Activated CD4-positive, alpha-beta T cell treated with anti-CD3 and anti-CD28 coated beads, Interleukin-2, amount 50 U/mL, for 24 hours (primary cell): Measurements from ENCODE around the gene VPS37C.

Experiments used
- DNase-seq, 2 donors: peaks; one replicate each; pipeline ENCODE4 v3.0.0-alpha.2; 2020; ENCODE audit warnings: low read depth in 1 of 2, low spot score in 1 of 2

VPS37C gene

GRCh38 chr11:61134801-61135257 lies 26.4 kb downstream of the VPS37C start:
- DNase-seq: no peak

DNA sequence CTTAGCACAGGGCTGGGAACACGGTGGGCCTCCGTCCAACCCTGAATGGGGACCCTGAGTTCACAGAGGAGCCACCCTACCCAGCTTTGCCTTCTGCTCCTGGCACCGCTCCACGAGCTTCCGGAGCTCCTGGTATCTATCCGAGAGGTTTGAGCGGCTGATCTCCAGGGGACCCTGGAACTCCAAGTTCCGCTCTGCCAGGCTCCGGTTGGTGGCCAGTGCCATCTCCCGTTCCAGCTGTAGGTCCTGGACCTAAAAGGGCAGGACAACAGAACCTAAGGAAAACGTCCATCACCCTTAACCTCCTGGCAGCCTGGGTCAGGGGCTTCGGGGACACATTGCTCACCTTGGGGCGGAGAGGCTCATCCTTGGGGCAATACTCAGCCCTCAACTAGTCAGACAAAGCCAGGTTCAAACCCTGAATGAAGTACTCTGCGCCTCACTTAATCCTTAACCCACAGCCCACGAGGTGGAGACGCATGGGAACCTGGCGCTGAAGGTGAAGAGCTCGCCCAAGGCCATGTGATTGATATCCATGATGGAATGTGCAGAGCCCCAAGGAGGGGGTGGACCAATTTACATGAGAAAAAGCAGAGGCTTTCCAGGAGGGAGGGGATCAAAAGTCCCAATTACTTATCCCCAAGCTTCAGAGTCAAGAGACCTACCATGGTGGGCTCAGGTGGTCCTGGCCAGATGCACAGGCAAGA lies 27.1 kb downstream of the VPS37C start:
- no peak for DNase-seq

GRCh38 chr11:61133145-61133544 lies 28.1 kb downstream of the VPS37C start:
- DNase-seq: no peak

DNA sequence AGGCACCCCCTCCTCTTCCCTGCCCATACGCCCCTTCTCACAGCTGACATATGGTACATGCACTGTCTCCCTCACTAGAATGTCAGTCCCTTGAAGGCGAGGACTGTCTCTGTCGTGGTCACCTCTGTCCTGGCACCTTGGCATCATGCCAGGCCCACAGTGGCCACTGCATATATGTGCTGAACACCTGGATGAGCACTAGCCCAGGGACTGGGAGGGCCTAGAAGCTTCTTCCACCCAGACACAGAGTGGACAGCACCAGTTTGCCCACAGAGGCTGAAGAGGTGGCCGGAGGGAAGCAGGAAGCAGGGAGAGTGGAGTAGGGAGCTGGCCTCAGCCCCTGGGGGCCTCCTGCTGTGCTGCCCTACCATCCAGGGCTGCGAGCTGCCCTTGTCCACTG lies 28.6 kb downstream of the VPS37C start:
- no peak for DNase-seq

DNA sequence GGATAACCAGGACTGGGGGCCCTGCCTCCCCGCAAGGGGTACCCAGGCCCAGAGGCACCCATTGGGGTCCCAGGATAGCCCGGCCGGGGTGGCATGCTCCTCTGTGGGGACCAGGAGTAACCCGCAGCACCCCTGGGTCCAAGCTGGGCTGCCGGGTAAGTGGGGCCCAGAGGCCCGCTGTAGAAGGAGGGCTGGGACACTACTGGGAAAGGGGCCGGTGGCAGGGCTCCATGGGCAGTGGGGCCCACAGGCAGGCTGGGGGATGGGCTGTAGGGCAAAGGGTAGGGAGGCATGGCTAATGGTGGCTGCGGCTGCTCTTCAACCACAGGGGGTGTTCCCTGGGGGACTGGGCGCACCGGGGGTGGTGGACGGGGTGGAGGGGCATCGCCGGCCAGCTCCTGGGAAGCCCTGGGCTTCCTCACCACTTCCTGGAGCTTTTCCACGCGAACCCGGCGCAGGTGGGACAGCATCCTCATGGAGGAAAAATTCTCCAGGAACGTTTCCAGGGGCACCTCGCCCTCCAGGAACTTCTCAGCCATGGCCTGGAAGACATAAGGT lies 29.1 kb downstream of the VPS37C start:
- DNase-seq: no peak

DNA sequence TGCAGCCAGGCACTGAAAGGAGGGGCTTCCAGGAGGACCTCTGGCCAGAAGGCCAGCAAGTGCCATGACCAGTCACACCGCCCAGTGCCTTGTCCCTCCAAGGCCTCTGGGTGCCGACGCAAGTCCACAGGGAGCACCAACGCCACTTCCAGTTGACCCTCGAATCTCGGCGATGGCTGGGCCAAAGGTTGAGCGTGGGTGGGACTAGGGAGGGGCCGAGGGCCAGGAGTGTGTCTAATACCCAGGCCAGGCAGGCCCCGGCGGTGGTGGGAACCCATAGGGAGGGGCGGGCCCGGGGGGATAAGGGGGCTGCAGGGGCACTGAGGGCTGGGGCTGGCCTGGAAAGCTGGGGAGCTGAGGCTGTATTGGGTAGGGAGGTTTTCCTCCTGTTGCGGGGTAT lies 29.6 kb downstream of the VPS37C start:
- no peak for DNase-seq

DNA sequence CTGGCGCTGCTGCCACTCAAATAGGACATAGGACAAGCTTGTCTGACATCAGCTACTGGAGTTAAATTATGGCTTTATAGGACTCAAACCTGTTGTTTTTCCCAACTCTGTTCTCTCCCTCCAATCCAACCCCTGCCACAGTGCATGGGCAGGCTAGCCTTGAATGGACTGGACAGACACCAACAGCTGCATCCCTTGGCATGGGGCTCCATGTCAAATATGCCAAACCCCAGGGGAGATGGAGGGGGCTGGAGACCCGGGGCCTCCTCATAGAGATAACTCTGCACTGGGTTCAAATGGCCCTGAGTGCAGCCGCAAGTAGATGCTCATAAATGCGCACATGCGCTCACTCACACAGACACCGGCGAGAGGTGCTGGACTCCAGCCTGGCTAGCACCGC lies 30.0 kb downstream of the VPS37C start:
- no peak for DNase-seq

DNA sequence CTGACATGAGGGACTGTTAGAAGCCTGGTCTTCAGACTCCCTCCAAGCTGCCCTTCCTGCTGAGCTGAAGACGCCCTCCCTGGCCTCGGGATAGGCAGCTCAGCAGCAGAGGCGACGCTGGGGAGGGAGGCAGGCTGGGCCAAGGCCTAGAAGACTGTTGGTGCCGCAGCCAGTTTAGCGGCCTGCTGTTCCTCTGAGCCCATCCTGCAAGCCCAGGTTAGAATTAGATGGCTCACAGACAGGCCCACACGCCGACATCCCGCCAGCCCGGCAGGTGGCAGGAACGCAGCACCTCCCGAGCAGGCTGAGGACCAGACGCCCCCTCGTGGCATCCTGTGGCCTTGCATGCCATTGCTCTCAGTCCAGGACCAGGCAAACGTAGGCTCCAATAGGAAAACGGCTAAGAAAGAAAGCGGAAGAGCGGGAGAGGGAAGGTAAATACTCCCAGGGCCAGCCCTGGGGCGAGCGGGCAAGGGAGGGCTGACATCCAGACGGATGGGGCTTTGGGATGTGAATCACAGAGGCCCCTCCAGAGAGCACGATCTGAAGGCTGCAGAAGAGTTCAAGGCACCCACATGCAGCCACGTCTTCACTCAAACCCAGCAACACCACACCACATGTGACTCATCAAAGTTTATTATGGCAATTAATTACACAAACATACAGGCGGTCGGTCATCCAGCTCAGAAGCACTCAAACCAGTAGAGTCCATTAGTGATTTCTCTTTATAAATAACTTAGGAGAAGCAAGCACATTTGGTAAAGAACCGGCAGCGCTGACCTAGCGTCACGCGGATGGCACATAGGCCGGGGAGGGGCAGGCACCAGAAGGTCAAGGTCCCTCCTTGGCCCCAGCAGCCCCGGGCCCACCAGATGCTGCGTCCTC lies 31.3 kb downstream of the VPS37C start:
- DNase-seq: peak; percentile 84 to 89

DNA sequence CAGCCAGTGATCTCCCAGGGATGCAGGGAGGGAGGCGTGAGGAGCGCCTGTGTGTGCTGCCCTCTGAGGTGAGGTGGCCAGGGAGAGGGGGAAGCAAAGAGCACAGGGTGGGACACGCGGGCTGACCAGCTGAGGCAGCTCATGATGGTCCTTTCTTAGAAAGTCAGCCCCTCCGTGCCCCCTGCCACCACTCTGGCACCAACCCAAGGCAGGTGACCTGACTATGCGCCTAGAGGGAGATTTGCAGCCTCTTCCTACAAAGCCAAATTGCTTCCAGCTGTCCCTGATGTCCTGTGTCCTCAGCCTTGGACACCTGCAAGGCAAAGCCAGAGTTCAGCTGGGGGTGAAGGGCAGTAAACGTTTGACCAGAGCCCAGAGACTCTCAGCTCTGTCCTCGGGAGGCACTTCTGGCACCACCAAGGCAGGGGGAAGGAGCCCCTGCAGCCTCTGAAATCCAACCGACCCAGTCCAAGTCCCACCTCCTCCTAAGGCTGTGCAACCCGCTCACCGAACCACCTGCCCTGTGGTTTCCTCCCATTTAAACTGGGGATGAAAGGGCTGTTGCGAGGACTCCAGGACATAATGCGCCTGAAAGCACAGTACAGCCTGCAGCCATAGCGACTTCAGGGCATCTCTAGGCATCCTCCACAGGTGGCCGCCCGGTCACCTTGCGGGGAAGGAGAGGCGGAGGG lies 32.1 kb downstream of the VPS37C start:
- DNase-seq: no peak

DNA sequence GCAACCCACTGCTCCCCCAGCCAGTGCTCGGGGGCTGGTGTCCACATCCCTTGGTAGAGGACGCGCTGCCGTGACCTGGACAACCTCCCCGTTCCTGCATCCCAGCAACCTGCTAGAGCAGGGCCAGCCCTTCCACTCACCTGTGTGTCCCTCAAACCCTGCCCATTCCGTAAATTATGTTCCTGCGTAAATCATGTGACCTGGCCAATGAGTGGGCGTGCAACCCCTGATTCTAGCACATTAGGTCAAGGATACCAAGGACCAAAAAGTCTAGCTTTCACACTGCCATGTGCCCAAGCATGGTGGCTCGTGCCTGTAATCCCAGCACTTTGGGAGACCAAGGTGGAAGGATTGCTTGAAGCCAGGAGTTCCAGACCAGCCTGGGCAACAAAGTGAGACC lies 33.2 kb downstream of the VPS37C start:
- no peak for DNase-seq

GRCh38 chr11:61126256-61126655 lies 35.0 kb downstream of the VPS37C start:
- DNase-seq: no peak

- DNase-seq: no peak
Measured at GRCh38 chr11:61125310-61125684, 35.9 kb downstream of the VPS37C start.

DNA sequence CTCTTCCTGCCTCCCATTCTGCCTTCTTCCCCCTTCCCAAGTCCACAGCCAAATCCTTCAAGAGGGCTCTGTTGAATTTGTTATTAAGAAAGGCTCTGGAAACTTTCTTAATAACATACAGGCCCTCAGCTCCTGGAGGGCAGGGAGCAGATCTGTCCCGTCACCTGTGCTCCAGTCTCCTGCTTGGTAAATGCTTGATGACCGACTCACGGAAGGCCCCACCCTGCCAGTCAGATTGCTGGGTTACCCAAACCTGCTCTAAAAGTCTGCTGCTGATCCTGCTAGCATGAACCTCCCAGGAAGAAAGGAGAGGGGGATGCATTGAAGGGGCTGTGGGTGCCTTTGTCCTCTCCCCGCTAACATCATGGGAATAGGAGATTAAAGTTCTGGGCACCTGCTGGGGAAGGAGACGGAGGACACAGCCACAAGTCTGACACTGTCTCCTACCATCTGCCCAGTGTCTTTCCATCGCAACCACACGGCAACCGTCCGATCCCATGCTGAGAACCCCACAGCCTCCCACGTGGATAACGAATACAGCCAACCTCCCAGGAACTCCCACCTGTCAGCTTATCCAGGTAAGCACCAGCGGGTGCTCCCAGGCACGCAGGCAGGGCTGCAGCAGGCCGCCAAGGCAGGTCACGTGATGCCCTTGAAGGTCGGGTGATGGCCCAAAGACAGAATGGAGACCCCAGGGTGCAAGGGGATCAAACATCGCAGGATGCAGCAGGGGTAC lies 36.5 kb downstream of the VPS37C start:
- no peak for DNase-seq

DNA sequence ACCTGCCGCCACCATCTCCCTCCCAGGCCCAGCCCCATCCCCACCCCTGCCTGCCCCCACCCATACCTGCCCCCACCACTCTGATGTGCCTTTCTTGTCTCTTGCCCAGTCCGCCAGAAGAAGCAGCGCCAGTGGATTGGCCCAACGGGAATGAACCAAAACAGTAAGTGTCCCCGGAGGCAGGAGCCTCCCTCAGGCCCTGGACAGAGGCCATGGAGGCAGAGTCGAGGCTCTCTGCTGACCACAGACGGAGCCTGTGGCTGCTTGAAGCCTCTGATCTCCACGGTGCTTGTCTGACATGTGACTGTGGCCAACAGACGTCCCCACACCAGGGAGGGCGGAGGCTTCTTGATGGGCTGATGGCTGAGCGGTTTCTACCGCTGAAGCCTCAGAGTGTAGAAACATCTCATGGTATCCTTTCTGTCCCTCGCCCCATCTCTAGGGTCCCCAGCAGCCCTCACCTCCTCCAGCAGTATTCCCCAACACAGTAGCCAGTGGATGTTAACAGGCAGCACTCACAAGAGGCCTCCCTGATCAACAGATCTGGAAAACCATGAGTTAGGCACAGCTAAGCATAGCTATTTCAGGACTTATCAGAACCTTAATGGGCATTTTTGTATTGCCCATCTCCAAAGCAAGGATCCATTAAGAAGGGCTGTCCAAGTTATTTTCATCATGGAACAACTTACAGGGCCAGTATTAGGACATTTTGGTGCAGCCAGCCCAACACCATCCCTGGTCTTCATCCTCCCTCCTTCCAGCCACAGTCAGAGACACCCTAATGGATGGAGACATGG lies 37.3 kb downstream of the VPS37C start:
- DNase-seq: no peak

- DNase-seq: no peak
Measured at GRCh38 chr11:61122761-61123160, 38.5 kb downstream of the VPS37C start.

GRCh38 chr11:61121917-61122316 lies 39.3 kb downstream of the VPS37C start:
- no peak for DNase-seq

GRCh38 chr11:61121192-61121831 lies 39.9 kb downstream of the VPS37C start:
- DNase-seq: no peak

DNA sequence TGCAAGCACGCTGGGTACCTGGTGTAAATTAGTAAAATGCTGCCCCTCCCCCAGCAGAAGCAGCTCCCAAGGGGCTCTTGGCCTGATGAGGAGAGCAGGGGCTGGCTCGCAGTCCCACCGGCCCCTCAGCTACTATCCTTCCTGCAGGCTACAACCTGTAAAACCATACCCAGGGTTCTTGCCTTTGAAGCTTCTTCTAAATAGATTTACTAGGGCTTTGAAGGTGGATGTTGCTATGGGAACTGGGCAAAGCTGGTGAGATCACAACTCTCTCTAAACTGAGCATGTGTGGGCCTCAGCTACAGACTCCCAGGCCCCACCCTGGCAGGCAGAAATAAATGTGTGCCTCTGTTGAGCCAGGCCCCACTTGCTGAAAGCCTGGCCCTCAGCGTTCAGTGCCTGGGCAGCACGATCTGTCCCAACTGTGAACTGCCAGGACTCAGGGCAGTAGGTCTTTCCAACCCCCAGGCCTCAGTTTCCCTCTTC lies 40.5 kb downstream of the VPS37C start:
- no peak for DNase-seq

DNA sequence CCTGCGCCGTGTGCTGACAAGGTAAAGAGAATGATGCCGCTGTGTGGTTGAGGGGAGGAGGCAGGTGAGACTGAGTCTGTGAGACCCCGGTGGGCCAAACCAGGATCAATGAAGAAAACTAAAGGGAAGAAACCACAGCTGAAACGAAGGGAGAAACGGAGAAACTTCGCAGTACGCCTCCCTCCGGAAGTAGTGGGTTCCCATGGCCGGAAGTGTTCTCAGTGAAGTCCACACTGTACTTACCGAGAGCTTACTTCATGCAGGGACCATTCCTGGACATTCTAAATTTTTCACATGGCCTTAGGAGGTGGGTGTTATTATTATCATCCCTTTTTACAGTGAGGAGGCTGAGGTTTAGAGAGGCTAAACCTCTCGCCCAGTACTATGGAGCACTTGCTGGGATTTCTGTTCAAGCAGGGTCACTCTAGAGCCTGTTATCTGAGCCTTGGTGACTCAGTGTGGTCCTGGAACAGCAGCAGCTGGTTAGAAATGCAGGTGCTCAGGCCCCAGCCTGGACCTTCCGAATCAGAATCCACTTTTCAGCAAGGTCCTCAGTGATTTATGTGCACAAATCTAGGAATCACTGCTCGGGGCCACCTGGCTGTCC lies 41.0 kb downstream of the VPS37C start:
- DNase-seq: no peak
